GM23248 (cell line): ENCODE measurements around the gene CDKL5.

Experiments
- EZH2 ChIP-seq: fragments of 200-600 bp; sonication (generic); IDR thresholded peaks from 2 replicates; pipeline ENCODE4 v1.6.1; 2018; ENCODE audit warnings: antibody characterized with exemption, mild to moderate bottlenecking; ENCODE audit not compliant: insufficient read depth, poor library complexity, severe bottlenecking
- EZH2phosphoT487 ChIP-seq: fragments of 200-600 bp; sonication (generic); IDR thresholded peaks from 2 replicates; pipeline ENCODE4 v1.6.1; 2018; ENCODE audit warnings: antibody characterized with exemption, moderate library complexity, mild to moderate bottlenecking, low read depth; ENCODE audit not compliant: insufficient read depth

DNA sequence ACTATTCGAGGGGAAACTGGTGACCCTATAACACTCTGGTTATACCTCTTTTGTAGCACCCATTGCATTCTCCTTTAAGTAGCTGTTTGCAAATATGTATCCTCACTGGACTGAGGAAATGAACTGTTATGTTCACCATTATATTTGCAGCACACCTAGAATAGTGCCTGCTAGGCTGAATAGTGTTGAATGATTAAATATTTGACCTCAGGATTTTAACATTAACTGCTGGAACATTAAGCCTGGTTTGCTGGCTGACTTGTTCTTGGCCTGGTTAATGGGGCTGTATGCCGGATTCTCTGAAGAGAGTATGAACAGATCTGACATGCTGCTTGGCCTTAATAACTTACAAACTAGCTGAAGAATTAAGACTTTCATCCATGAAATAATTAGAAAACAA lies 166.4 kb downstream of the CDKL5 start:
- TF ChIP-seq EZH2 (no peak), EZH2phosphoT487 (no peak)
